SK-N-SH (cell line): ENCODE results near the gene KLHL14. TPM values are rescaled to one million over a fixed set of nuclear protein-coding genes. Genes with fewer than 3 reads are reported as not detected.

Experiments used
- CTCF ChIA-PET: fragments of 300-600, 350-600 bp; formaldehyde crosslinking; extraction: SDS; loops from one replicate; lab custom pipeline; 2021; lab: Yijun Ruan, JAX
- POLR2A ChIA-PET: fragments of 350-600 bp; sonication (Branson Sonifier 250); formaldehyde crosslinking; extraction: SDS; loops from one replicate; lab custom pipeline; 2020; ENCODE audit warnings: antibody characterized with exemption, inconsistent platforms; lab: Yijun Ruan, JAX
- DNase-seq: peaks from one replicate; pipeline ENCODE4 v3.0.0; 2012
- H2AFZ ChIP-seq: fragments of 200-600 bp; sonication (generic); 2 replicates; pipeline ENCODE4 v1.8.1; 2016; ENCODE audit warnings: antibody characterized with exemption, mild to moderate bottlenecking, low read depth
- H3F3A ChIP-seq: fragments of 200-600 bp; sonication (generic); replicated peaks from 2 replicates; pipeline ENCODE3; 2016; ENCODE audit warnings: antibody characterized with exemption, mild to moderate bottlenecking; ENCODE audit not compliant: insufficient read depth
- H3K27ac ChIP-seq, 2 experiments: fragments of 200-500 bp in 1 of 2; fragments of 200-600 bp in 1 of 2; sonication (Bioruptor generic) in 1 of 2; sonication (generic), shearing (Covaris generic) in 1 of 2; 2 replicates each; pipeline versions ENCODE4 v1.5.1 to v1.6.1; 2014 to 2016; ENCODE audit warnings: low read depth in 2 of 2, inconsistent platforms in 1 of 2, low read length in 1 of 2, mild to moderate bottlenecking in 1 of 2, mixed read lengths in 1 of 2
- H3K27me3 ChIP-seq: fragments of 200-600 bp; sonication (generic), shearing (Covaris generic); 2 replicates; pipeline ENCODE4 v1.6.1; 2016; ENCODE audit warnings: mixed run types; ENCODE audit not compliant: insufficient read depth
- H3K36me3 ChIP-seq, 2 experiments: fragments of 200-500 bp in 1 of 2; fragments of 200-600 bp in 1 of 2; sonication (Bioruptor generic) in 1 of 2; sonication (generic) in 1 of 2; replicated peaks in 1 of 2; 2 replicates each; pipeline versions ENCODE3 to v1.5.1; 2014 to 2016; ENCODE audit warnings: low read length in 1 of 2, mild to moderate bottlenecking in 1 of 2; ENCODE audit not compliant: insufficient read depth in 2 of 2, control insufficient read depth in 1 of 2
- H3K4me1 ChIP-seq, 2 experiments: fragments of 200-500 bp in 1 of 2; fragments of 200-600 bp in 1 of 2; sonication (Bioruptor generic) in 1 of 2; sonication (generic), shearing (Covaris generic) in 1 of 2; 2 replicates each; pipeline versions ENCODE4 v1.5.1 to v1.6.1; 2014 to 2016; ENCODE audit warnings: low read depth in 1 of 2, low read length in 1 of 2, mixed run types in 1 of 2; ENCODE audit not compliant: insufficient read depth in 2 of 2, control insufficient read depth in 1 of 2
- H3K4me2 ChIP-seq: fragments of 200-600 bp; sonication (generic), shearing (Covaris generic); 2 replicates; pipeline ENCODE4 v1.6.1; 2017; ENCODE audit warnings: mixed run types
- H3K4me3 ChIP-seq, 2 experiments: fragments of 200-500 bp in 1 of 2; fragments of 200-600 bp in 1 of 2; sonication (Bioruptor generic) in 1 of 2; sonication (generic), shearing (Covaris generic) in 1 of 2; 2 replicates each; pipeline versions ENCODE4 v1.5.1 to v1.8.1; 2014 to 2016; ENCODE audit warnings: low read depth in 2 of 2, inconsistent platforms in 1 of 2, low read length in 1 of 2, mild to moderate bottlenecking in 1 of 2, mixed read lengths in 1 of 2, moderate library complexity in 1 of 2
- H3K79me2 ChIP-seq: fragments of 200-600 bp; sonication (generic); 2 replicates; pipeline ENCODE4 v1.8.1; 2017; ENCODE audit warnings: mild to moderate bottlenecking; ENCODE audit not compliant: insufficient read depth
- H3K9ac ChIP-seq: fragments of 200-600 bp; sonication (generic); 2 replicates; pipeline ENCODE4 v1.6.1; 2017; ENCODE audit warnings: mixed run types
- H3K9me2 ChIP-seq: fragments of 200-600 bp; sonication (generic); 2 replicates; pipeline ENCODE4 v1.6.1; 2017; ENCODE audit warnings: mixed run types
- H3K9me3 ChIP-seq: fragments of 200-600 bp; sonication (generic); 2 replicates; pipeline ENCODE4 v1.6.1; 2017; ENCODE audit warnings: mixed run types, mild to moderate bottlenecking, moderate library complexity
- H4K20me1 ChIP-seq: fragments of 200-600 bp; sonication (generic); 2 replicates; pipeline ENCODE4 v1.6.1; 2017; ENCODE audit warnings: mild to moderate bottlenecking, mixed run types; ENCODE audit not compliant: insufficient read depth
- CHD2 ChIP-seq: fragments of 150-350 bp; IDR thresholded peaks from 2 replicates; pipeline ENCODE4 v1.6.1; 2018; ENCODE audit warnings: low read length; ENCODE audit not compliant: partially characterized antibody
- ELF1 ChIP-seq: IDR thresholded peaks from 2 replicates; pipeline ENCODE4 v1.4.0; 2012
- EP300 ChIP-seq, 2 experiments: IDR thresholded peaks; 2 replicates each; pipeline versions ENCODE4 v1.4.0 to v1.6.1; 2012; ENCODE audit warnings: borderline replicate concordance in 1 of 2, low read depth in 1 of 2, low read length in 1 of 2
- EZH2phosphoT487 ChIP-seq: fragments of 200-600 bp; sonication (generic); IDR thresholded peaks from 2 replicates; pipeline ENCODE4 v1.6.1; 2017; ENCODE audit warnings: low read depth, mixed run types, mild to moderate bottlenecking, antibody characterized with exemption, moderate library complexity, borderline replicate concordance
- FOXJ3 ChIP-seq: sonication (generic); formaldehyde crosslinking; IDR thresholded peaks from 2 replicates; pipeline ENCODE4 v1.5.1; 2020; ENCODE audit warnings: mild to moderate bottlenecking, missing genetic modification reagents
- FOXM1 ChIP-seq: IDR thresholded peaks from 2 replicates; pipeline ENCODE4 v1.4.0; 2012; ENCODE audit warnings: low read depth, mild to moderate bottlenecking
- JUND ChIP-seq: IDR thresholded peaks from 2 replicates; pipeline ENCODE4 v1.4.0; 2012
- MXI1 ChIP-seq: IDR thresholded peaks from 2 replicates; pipeline ENCODE4 v1.6.1; 2012; ENCODE audit warnings: mild to moderate bottlenecking, low read depth, low read length, improper control_type of control experiment
- NRF1 ChIP-seq: IDR thresholded peaks from 2 replicates; pipeline ENCODE4 v1.6.1; 2012; ENCODE audit warnings: low read depth, mild to moderate bottlenecking, low read length
- SIN3A ChIP-seq: IDR thresholded peaks from 2 replicates; pipeline ENCODE4 v1.6.1; 2012; ENCODE audit warnings: low read depth, mild to moderate bottlenecking, low read length, moderate library complexity, borderline replicate concordance
- TCF12 ChIP-seq: IDR thresholded peaks from 2 replicates; pipeline ENCODE4 v1.4.0; 2012
- WGBS: methylation state at CpG from one replicate; pipeline ENCODE4 v1.1.6; 2017; ENCODE audit warnings: low lambda C conversion rate; 5-methylcytosine and 5-hydroxymethylcytosine counted together
- polyA plus RNA-seq, 3 experiments: library from polyadenylated mRNA; depleted of rRNA; stranded (reverse); fragments of >200 nt; gene quantifications; 2 replicates each; pipeline ENCODE4 v1.2.3, GENCODE V29; 2012
- TF ChIP-seq, protein P1 (sequence below): IDR thresholded peaks from 2 replicates; pipeline ENCODE4 v1.4.0; 2012; ENCODE audit warnings: low read depth, borderline replicate concordance
- TF ChIP-seq, protein P2 (sequence below): fragments of 150-350 bp; IDR thresholded peaks from 2 replicates; pipeline ENCODE4 v1.6.1; 2016; ENCODE audit warnings: mild to moderate bottlenecking, low read depth, low read length
- TF ChIP-seq, protein P3 (sequence below): fragments of 150-350 bp; IDR thresholded peaks from 2 replicates; pipeline ENCODE4 v1.6.1; 2017; ENCODE audit warnings: antibody characterized with exemption, low read length, low read depth, borderline replicate concordance
- TF ChIP-seq, protein P4 (sequence below): IDR thresholded peaks from 2 replicates; pipeline ENCODE4 v1.6.1; 2012; ENCODE audit warnings: mild to moderate bottlenecking, low read depth, low read length, moderate library complexity
- TF ChIP-seq, protein P5 (sequence below): fragments of 200-600 bp; sonication (generic); IDR thresholded peaks from 2 replicates; pipeline ENCODE4 v1.6.1; 2017; ENCODE audit warnings: antibody characterized with exemption, mild to moderate bottlenecking, moderate library complexity
- TF ChIP-seq, protein P6 (sequence below): IDR thresholded peaks from 2 replicates; pipeline ENCODE4; 2012

Gene KLHL14
- polyA plus RNA-seq, 1 of the 3 experiments (the other 2 are of a cell fraction): not detected

DNA sequence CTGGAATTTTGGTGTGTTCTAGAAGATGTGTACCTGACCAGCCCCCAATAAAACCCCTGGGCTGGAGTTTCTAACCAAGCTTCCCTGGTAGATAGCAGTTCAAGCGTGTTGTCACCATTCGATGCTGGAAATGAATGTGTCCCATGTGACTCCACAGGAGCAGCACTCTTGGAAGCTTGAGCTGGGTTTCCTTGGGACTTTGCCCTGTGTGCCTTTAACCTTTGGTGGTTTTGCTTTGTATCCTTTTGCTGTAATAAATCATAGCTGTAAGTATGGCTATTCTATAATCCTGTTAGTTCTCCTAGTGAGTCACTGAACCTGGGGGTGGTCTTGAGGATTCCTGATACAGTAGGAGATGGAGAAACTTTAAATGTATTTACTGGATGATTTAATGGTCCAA is 65.2 kb downstream of the KLHL14 start:
- Histone ChIP-seq H3K9me2 (no peaks in the 10 kb centered on the region), H3K36me3 (no peaks in the 10 kb centered on the region), H3K27ac (no peak overlapping the region), H3K9ac (no peak overlapping the region), H3K27me3 (no peaks in the 10 kb centered on the region), H3K4me1 (no peaks in the 10 kb centered on the region), H2AFZ (no peak overlapping the region), H4K20me1 (no peaks in the 10 kb centered on the region), H3K4me2 (no peak overlapping the region), H3K4me3 (no peak overlapping the region), H3K79me2 (no peaks in the 10 kb centered on the region), H3K9me3 (no peaks in the 10 kb centered on the region), H3F3A (no peaks in the 10 kb centered on the region)
- 55% methylated on average over 2 of the region's 2 CpGs for WGBS
- POLR2A ChIA-PET: no interaction called here
- CTCF ChIA-PET: interaction anchor here (0.8 kb wide), 1 partner anchor 70 kb away, joined by 3 read pairs; no protein-coding TSS in a partner anchor
- no peak for DNase-seq
- TF ChIP-seq FOXM1 (no peak), FOXJ3 (CRISPR knock-in tag) (no peak), MXI1 (no peak), ELF1 (no peak), NRF1 (no peak), CHD2 (no peak), TCF12 (no peak), EZH2phosphoT487 (no peak), SIN3A (no peak), JUND (no peak), EP300 (IDR thresholded peaks at IDR 0.05; ENCODE audit: borderline replicate concordance in 1 of 2, low read depth in 1 of 2, low read length in 1 of 2) (no peak)
- TF ChIP-seq, protein P1, sequence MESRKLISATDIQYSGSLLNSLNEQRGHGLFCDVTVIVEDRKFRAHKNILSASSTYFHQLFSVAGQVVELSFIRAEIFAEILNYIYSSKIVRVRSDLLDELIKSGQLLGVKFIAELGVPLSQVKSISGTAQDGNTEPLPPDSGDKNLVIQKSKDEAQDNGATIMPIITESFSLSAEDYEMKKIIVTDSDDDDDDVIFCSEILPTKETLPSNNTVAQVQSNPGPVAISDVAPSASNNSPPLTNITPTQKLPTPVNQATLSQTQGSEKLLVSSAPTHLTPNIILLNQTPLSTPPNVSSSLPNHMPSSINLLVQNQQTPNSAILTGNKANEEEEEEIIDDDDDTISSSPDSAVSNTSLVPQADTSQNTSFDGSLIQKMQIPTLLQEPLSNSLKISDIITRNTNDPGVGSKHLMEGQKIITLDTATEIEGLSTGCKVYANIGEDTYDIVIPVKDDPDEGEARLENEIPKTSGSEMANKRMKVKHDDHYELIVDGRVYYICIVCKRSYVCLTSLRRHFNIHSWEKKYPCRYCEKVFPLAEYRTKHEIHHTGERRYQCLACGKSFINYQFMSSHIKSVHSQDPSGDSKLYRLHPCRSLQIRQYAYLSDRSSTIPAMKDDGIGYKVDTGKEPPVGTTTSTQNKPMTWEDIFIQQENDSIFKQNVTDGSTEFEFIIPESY: no peak
- TF ChIP-seq, protein P2, sequence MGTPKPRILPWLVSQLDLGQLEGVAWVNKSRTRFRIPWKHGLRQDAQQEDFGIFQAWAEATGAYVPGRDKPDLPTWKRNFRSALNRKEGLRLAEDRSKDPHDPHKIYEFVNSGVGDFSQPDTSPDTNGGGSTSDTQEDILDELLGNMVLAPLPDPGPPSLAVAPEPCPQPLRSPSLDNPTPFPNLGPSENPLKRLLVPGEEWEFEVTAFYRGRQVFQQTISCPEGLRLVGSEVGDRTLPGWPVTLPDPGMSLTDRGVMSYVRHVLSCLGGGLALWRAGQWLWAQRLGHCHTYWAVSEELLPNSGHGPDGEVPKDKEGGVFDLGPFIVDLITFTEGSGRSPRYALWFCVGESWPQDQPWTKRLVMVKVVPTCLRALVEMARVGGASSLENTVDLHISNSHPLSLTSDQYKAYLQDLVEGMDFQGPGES: no peak
- TF ChIP-seq, protein P3, sequence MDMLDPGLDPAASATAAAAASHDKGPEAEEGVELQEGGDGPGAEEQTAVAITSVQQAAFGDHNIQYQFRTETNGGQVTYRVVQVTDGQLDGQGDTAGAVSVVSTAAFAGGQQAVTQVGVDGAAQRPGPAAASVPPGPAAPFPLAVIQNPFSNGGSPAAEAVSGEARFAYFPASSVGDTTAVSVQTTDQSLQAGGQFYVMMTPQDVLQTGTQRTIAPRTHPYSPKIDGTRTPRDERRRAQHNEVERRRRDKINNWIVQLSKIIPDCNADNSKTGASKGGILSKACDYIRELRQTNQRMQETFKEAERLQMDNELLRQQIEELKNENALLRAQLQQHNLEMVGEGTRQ: no peak
- TF ChIP-seq, protein P4, sequence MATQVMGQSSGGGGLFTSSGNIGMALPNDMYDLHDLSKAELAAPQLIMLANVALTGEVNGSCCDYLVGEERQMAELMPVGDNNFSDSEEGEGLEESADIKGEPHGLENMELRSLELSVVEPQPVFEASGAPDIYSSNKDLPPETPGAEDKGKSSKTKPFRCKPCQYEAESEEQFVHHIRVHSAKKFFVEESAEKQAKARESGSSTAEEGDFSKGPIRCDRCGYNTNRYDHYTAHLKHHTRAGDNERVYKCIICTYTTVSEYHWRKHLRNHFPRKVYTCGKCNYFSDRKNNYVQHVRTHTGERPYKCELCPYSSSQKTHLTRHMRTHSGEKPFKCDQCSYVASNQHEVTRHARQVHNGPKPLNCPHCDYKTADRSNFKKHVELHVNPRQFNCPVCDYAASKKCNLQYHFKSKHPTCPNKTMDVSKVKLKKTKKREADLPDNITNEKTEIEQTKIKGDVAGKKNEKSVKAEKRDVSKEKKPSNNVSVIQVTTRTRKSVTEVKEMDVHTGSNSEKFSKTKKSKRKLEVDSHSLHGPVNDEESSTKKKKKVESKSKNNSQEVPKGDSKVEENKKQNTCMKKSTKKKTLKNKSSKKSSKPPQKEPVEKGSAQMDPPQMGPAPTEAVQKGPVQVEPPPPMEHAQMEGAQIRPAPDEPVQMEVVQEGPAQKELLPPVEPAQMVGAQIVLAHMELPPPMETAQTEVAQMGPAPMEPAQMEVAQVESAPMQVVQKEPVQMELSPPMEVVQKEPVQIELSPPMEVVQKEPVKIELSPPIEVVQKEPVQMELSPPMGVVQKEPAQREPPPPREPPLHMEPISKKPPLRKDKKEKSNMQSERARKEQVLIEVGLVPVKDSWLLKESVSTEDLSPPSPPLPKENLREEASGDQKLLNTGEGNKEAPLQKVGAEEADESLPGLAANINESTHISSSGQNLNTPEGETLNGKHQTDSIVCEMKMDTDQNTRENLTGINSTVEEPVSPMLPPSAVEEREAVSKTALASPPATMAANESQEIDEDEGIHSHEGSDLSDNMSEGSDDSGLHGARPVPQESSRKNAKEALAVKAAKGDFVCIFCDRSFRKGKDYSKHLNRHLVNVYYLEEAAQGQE: no peak
- TF ChIP-seq, protein P5, sequence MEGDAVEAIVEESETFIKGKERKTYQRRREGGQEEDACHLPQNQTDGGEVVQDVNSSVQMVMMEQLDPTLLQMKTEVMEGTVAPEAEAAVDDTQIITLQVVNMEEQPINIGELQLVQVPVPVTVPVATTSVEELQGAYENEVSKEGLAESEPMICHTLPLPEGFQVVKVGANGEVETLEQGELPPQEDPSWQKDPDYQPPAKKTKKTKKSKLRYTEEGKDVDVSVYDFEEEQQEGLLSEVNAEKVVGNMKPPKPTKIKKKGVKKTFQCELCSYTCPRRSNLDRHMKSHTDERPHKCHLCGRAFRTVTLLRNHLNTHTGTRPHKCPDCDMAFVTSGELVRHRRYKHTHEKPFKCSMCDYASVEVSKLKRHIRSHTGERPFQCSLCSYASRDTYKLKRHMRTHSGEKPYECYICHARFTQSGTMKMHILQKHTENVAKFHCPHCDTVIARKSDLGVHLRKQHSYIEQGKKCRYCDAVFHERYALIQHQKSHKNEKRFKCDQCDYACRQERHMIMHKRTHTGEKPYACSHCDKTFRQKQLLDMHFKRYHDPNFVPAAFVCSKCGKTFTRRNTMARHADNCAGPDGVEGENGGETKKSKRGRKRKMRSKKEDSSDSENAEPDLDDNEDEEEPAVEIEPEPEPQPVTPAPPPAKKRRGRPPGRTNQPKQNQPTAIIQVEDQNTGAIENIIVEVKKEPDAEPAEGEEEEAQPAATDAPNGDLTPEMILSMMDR: no peak
- TF ChIP-seq, protein P6, sequence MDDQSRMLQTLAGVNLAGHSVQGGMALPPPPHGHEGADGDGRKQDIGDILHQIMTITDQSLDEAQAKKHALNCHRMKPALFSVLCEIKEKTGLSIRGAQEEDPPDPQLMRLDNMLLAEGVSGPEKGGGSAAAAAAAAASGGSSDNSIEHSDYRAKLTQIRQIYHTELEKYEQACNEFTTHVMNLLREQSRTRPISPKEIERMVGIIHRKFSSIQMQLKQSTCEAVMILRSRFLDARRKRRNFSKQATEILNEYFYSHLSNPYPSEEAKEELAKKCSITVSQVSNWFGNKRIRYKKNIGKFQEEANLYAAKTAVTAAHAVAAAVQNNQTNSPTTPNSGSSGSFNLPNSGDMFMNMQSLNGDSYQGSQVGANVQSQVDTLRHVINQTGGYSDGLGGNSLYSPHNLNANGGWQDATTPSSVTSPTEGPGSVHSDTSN: no peak
